ENCODE results near the gene KRTAP6-1. TPM values are rescaled to one million over a fixed set of nuclear protein-coding genes. Genes with fewer than 3 reads are reported as not detected.

KRTAP6-1 gene
- total and polyA plus RNA-seq, 2 experiments from 2014 or later, result not detected

DNA sequence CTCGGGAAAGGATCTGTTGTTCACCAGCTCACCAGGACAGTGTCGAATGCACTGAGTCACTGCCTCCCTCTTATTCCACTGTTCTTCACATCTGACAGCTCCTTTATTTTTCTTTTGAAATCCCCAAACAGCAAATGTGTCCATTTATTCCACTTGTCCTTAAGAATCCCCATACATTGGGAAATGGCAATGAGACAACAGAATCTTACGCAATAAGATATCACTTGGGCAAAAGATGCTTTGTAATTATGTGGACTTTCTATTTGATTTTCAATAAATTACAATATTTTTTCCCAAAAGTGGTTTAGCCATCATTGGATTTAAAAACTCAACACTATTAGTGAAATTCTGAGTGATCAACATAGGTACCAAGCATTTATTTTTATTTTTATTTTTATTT, 25.0 kb upstream of the KRTAP6-1 start:
- WGBS (ENCODE audit: low lambda C conversion rate, missing lambda C conversion rate), result 91% methylated on average over 3 of the region's 3 CpGs

DNA sequence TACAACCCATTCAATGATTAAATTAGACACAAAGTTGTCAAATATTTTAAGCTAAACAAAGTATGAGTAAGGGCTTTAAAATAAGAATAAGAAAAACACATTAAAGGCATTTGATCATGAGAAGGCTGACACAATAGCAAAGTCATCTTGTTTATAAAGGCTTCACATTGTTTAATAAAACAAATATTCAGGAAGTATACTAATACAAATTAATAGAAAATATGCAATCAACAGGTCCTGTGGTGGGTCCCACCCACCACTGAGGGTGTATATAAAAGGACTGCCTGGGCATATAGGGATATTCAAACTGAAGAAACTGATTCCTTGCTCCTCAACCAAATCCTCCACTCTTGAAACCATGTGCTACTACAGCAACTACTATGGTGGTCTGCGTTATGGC, 21.2 kb upstream of the KRTAP6-1 start, which contains the start of gene KRTAP20-2:
KRTAP20-2 (plus strand) TSS at position 301 of the 400 bp plus-strand sequence; CDS start at position 359, 58 bp downstream.
- Histone ChIP-seq H2AFZ (no peak within 1 kb of the TSS), H4K20me1 (ENCODE audit: insufficient read depth, poor library complexity, severe bottlenecking) (no peaks in the 10 kb centered on the region), H3K4me1 (ENCODE audit: insufficient read depth) (no peaks in the 10 kb centered on the region), H3K79me2 (no peaks in the 10 kb centered on the region), H3K4me2 (no peak within 1 kb of the TSS), H3K9me2 (replicated peaks; ENCODE audit: insufficient read depth) (no peaks in the 10 kb centered on the region), H3K36me3 (replicated peaks; ENCODE audit: insufficient read depth, low read depth) (no peaks in the 10 kb centered on the region), H3K27me3 (no peaks in the 10 kb centered on the region), H3K9me3 (ENCODE audit: low read depth) (no peaks in the 10 kb centered on the region), H3K4me3 (no peak within 1 kb of the TSS), H3K27ac (no peak within 1 kb of the TSS)
- no peak for DNase-seq (ENCODE audit: low spot score)
- no peak for TF ChIP-seq EZH2phosphoT487 (IDR thresholded peaks at IDR 0.05; ENCODE audit: low read depth, severe bottlenecking, unreplicated experiment)
- TF ChIP-seq EZH2 (IDR thresholded peaks at IDR 0.05; ENCODE audit: borderline replicate concordance), result no peak
- TF ChIP-seq, protein P1, sequence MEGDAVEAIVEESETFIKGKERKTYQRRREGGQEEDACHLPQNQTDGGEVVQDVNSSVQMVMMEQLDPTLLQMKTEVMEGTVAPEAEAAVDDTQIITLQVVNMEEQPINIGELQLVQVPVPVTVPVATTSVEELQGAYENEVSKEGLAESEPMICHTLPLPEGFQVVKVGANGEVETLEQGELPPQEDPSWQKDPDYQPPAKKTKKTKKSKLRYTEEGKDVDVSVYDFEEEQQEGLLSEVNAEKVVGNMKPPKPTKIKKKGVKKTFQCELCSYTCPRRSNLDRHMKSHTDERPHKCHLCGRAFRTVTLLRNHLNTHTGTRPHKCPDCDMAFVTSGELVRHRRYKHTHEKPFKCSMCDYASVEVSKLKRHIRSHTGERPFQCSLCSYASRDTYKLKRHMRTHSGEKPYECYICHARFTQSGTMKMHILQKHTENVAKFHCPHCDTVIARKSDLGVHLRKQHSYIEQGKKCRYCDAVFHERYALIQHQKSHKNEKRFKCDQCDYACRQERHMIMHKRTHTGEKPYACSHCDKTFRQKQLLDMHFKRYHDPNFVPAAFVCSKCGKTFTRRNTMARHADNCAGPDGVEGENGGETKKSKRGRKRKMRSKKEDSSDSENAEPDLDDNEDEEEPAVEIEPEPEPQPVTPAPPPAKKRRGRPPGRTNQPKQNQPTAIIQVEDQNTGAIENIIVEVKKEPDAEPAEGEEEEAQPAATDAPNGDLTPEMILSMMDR (IDR thresholded peaks at IDR 0.05; ENCODE audit: poor library complexity), result no peak
- WGBS (ENCODE audit: low lambda C conversion rate, missing lambda C conversion rate), result 74% methylated on average over 1 of the region's 1 CpG

More for the DNA sequence above, 25.0 kb upstream of the KRTAP6-1 start:
- no peak overlapping the region for H3K4me2 ChIP-seq
- H3K27ac ChIP-seq, result no peak overlapping the region
- TF ChIP-seq EZH2phosphoT487 (IDR thresholded peaks at IDR 0.05; ENCODE audit: low read depth, severe bottlenecking, unreplicated experiment) (no peak), EZH2 (IDR thresholded peaks at IDR 0.05; ENCODE audit: borderline replicate concordance) (no peak)
- TF ChIP-seq, protein P1 (IDR thresholded peaks at IDR 0.05; ENCODE audit: poor library complexity), result no peak
- no peaks in the 10 kb centered on the region for H3K79me2 ChIP-seq
- no peak for DNase-seq (ENCODE audit: low spot score)
- H3K27me3 ChIP-seq, result no peaks in the 10 kb centered on the region
- no peaks in the 10 kb centered on the region for H4K20me1 ChIP-seq (ENCODE audit: insufficient read depth, poor library complexity, severe bottlenecking)
- H3K9me2 ChIP-seq (replicated peaks; ENCODE audit: insufficient read depth), result no peaks in the 10 kb centered on the region
- H2AFZ ChIP-seq, result no peak overlapping the region
- H3K4me1 ChIP-seq (ENCODE audit: insufficient read depth), result no peaks in the 10 kb centered on the region
- no peaks in the 10 kb centered on the region for H3K9me3 ChIP-seq (ENCODE audit: low read depth)
- no peaks in the 10 kb centered on the region for H3K36me3 ChIP-seq (replicated peaks; ENCODE audit: insufficient read depth, low read depth)
- no peak overlapping the region for H3K4me3 ChIP-seq

DNA sequence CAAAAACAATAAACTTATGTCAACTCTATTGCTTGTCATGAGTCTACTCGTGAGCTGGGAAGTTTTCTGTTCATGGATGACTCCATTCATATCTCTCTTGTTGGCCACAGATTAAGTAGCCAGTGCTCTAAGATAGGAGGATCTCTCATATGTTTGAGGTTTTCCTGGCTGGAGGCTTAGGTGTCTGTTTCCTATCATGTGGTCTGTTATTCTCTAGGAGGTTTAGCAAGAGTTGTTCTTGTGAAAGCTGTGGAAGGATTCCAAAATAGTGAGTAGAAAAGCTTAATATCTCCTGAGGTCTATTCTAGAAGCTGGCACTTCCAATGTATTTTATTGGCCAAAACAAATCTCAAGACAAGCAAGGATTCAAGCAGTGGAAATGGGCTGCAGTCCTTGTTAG, 15.5 kb upstream of the KRTAP6-1 start:
- Histone ChIP-seq H3K4me3 (no peak overlapping the region), H2AFZ (no peak overlapping the region), H3K27me3 (no peaks in the 10 kb centered on the region), H3K36me3 (replicated peaks; ENCODE audit: insufficient read depth, low read depth) (no peaks in the 10 kb centered on the region), H4K20me1 (ENCODE audit: insufficient read depth, poor library complexity, severe bottlenecking) (no peaks in the 10 kb centered on the region), H3K9me2 (replicated peaks; ENCODE audit: insufficient read depth) (no peaks in the 10 kb centered on the region), H3K4me1 (ENCODE audit: insufficient read depth) (no peaks in the 10 kb centered on the region), H3K4me2 (no peak overlapping the region), H3K27ac (no peak overlapping the region), H3K9me3 (ENCODE audit: low read depth) (no peaks in the 10 kb centered on the region), H3K79me2 (no peaks in the 10 kb centered on the region)
- no peak for TF ChIP-seq EZH2 (IDR thresholded peaks at IDR 0.05; ENCODE audit: borderline replicate concordance)
- TF ChIP-seq, protein P1 (IDR thresholded peaks at IDR 0.05; ENCODE audit: poor library complexity), result no peak
- no peak for TF ChIP-seq EZH2phosphoT487 (IDR thresholded peaks at IDR 0.05; ENCODE audit: low read depth, severe bottlenecking, unreplicated experiment)
- no peak for DNase-seq (ENCODE audit: low spot score)
- 61% methylated on average over 1 of the region's 1 CpG for WGBS (ENCODE audit: low lambda C conversion rate, missing lambda C conversion rate)

DNA sequence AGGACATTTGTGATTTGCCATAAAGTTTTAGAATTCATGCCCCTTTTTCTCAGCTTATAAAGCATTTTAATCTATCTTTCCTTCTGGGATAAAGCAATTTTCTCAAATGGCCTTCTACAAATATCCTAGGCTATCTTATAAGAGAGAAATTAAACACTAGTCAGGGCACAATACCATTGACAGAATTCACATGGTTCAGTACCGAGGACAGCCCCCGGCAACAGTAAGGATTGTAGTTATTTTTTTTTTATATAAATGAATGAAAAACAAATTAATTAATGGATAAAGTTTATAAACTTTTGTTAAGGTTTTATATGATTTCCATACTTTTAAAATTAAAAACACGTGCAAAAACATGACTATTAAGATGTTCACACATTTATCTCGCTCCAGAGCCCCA, 14.4 kb upstream of the KRTAP6-1 start:
- Histone ChIP-seq H3K36me3 (replicated peaks; ENCODE audit: insufficient read depth, low read depth) (no peaks in the 10 kb centered on the region), H3K27me3 (no peaks in the 10 kb centered on the region), H3K79me2 (no peaks in the 10 kb centered on the region), H3K9me3 (ENCODE audit: low read depth) (no peaks in the 10 kb centered on the region), H3K9me2 (replicated peaks; ENCODE audit: insufficient read depth) (no peaks in the 10 kb centered on the region), H2AFZ (no peak overlapping the region), H3K4me2 (no peak overlapping the region), H4K20me1 (ENCODE audit: insufficient read depth, poor library complexity, severe bottlenecking) (no peaks in the 10 kb centered on the region), H3K27ac (no peak overlapping the region), H3K4me3 (no peak overlapping the region), H3K4me1 (ENCODE audit: insufficient read depth) (no peaks in the 10 kb centered on the region)
- DNase-seq (ENCODE audit: low spot score), result no peak
- TF ChIP-seq, protein P1 (IDR thresholded peaks at IDR 0.05; ENCODE audit: poor library complexity), result no peak
- TF ChIP-seq EZH2phosphoT487 (IDR thresholded peaks at IDR 0.05; ENCODE audit: low read depth, severe bottlenecking, unreplicated experiment) (no peak), EZH2 (IDR thresholded peaks at IDR 0.05; ENCODE audit: borderline replicate concordance) (no peak)
- 82% methylated on average over 4 of the region's 4 CpGs for WGBS (ENCODE audit: low lambda C conversion rate, missing lambda C conversion rate)

Measured in hepatocyte (in vitro differentiated cells).